ENCODE data around the gene CARF. TPM values are rescaled to one million over a fixed set of nuclear protein-coding genes. Genes with fewer than 3 reads are reported as not detected.

Gene CARF
- total RNA-seq, 1 experiment from 2014 or later = 6.5 TPM

DNA sequence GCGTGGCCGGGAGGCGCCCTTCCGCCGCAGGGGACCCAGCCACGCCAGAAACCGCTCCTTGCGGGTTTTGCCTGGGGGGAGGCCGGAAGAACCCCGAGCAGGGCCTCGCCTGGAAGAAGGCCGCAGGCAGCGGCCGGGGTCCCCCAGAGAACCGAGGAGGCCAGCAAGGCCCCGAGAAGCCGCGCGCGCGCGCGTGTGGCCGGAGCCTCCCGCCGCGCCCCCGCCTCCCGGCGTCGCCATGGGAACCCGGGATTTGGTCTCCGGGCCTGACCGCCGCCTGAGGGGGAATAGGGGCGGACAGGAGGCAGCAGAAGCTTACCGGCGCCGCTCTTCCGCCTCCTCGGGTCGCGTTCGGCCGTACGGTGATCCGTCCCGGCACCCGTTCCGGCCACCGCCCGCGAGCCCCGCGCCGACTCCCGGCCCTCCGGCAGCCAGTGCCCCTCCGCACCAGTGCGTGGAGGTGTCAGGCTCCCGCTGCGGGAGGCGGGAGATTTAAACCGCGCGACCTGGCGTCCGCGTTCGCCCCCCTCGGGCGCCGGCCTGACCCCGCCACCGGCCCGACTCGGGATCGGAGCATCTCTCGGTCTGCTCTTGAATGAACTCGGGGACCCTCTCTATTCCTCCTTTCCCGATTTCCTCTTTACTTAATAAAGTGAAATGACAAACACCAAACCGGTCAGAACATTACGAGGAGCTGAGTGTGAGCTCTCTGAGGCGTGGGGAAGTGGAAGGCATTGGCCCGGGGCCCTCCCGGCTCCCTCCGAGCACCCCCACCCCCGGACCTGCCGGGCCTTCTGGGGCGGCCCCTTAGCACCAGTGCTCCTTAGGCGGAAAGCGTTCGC is 40.6 kb upstream of the CARF start, which contains the start of gene ICA1L:
TSS of gene ICA1L (minus strand) at position 467 of the 842 bp plus-strand sequence. CDS start 42,757 bp downstream, outside the sequence.
- intact Hi-C loops (cut with micrococcal nuclease; ENCODE audit: unreplicated experiment) = loop anchor here (2.0 to 5.0 kb wide), 2 partner anchors 239 to 283 kb away; partner anchors contain the start of gene FAM117B

DNA sequence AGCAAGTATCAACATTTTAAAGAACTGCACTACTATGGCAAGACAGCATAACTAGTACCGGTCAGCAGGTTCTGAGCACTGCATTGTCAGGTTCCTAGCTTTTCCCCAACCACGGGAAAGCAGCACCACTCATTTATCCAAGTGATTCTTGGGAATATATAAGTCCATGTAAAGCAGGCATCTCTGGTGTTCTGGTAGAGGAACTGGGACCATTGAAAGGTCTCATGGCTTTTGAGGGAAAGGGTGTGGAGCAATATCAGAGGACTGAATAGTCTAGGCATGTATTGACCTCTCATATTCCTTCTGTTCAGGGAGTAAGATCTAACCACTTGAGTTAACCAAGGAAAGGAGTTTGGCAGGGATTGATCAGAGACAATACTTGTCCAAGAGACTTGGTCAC is 34.4 kb upstream of the CARF start:
- no TSS peak for BruUV-seq (replicated peaks)
- POLR2A ChIA-PET (ENCODE audit: unreplicated experiment) = no interaction called here

More for the DNA sequence above, 40.6 kb upstream of the CARF start, which contains the start of gene ICA1L:
- no peaks in the 10 kb centered on the region for H3K9me3 ChIP-seq (ENCODE audit: insufficient read depth, low read depth)
- H4K20me1 ChIP-seq (ENCODE audit: insufficient read depth) = no peaks in the 10 kb centered on the region
- no peaks in the 10 kb centered on the region for H3K4me1 ChIP-seq (replicated peaks; ENCODE audit: insufficient read depth)
- peak within 1 kb of the TSS; percentile 72 for H3K4me3 ChIP-seq
- CTCF ChIA-PET = no interaction called here
- no TSS peak for BruUV-seq (replicated peaks)
- no peak within 1 kb of the TSS for H3K27ac ChIP-seq
- no peaks in the 10 kb centered on the region for H3K27me3 ChIP-seq (ENCODE audit: insufficient read depth, low read depth)
- H3K36me3 ChIP-seq (ENCODE audit: low read depth) = no peaks in the 10 kb centered on the region
- TF ChIP-seq EZH2 (IDR thresholded peaks at IDR 0.05; ENCODE audit: low read depth) = no peak
- TF ChIP-seq, protein P1, sequence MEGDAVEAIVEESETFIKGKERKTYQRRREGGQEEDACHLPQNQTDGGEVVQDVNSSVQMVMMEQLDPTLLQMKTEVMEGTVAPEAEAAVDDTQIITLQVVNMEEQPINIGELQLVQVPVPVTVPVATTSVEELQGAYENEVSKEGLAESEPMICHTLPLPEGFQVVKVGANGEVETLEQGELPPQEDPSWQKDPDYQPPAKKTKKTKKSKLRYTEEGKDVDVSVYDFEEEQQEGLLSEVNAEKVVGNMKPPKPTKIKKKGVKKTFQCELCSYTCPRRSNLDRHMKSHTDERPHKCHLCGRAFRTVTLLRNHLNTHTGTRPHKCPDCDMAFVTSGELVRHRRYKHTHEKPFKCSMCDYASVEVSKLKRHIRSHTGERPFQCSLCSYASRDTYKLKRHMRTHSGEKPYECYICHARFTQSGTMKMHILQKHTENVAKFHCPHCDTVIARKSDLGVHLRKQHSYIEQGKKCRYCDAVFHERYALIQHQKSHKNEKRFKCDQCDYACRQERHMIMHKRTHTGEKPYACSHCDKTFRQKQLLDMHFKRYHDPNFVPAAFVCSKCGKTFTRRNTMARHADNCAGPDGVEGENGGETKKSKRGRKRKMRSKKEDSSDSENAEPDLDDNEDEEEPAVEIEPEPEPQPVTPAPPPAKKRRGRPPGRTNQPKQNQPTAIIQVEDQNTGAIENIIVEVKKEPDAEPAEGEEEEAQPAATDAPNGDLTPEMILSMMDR (conservative IDR thresholded peaks at IDR 0.05) = no peak
- peak within 1 kb of the TSS; percentile 86 for H3K4me2 ChIP-seq
- H2AFZ ChIP-seq = peak within 1 kb of the TSS; percentile 87
- peaks cover 2% of the 10 kb centered on the region; the same call in 1 of the 2 replicates for H3F3A ChIP-seq (ENCODE audit: insufficient read depth, low read depth)
- DNase-seq = peak in 1 of 2 experiments; percentile 49
- POLR2A ChIA-PET (ENCODE audit: unreplicated experiment) = interaction anchor here (0.6 kb wide), 1 partner anchor 33 kb away, joined by 12 read pairs; no protein-coding TSS in a partner anchor
- no peaks in the 10 kb centered on the region for H3K9me2 ChIP-seq (ENCODE audit: insufficient read depth)
- no peaks in the 10 kb centered on the region for H3K79me2 ChIP-seq (ENCODE audit: low read depth)

DNA sequence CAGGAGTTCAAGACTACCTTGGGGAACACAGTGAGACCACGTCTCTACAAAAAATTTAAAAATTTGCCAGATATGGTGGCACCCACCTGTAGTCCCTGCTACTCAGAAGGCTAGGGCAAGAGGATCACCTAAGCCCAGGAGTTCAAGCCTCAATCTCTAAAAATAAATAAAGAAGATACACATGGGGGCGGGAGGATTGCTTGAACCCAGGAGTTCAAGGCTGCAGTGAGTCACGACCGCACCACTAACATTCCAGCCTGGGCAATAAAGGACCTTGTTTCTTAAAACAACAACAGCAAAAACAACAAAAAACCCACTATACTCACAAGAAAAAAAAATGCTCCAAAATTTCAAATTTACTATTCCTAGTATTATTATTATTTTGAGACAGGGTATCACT is 30.5 kb upstream of the CARF start:
- no peak overlapping the region for H3K4me3 ChIP-seq
- no peaks in the 10 kb centered on the region for H3K9me3 ChIP-seq (ENCODE audit: insufficient read depth, low read depth)
- H2AFZ ChIP-seq = no peak overlapping the region
- H3K36me3 ChIP-seq (ENCODE audit: low read depth) = no peaks in the 10 kb centered on the region
- no peak overlapping the region for H3K4me2 ChIP-seq
- H3K79me2 ChIP-seq (ENCODE audit: low read depth) = no peaks in the 10 kb centered on the region
- H3K27ac ChIP-seq = no peak overlapping the region
- no peak for TF ChIP-seq EZH2 (IDR thresholded peaks at IDR 0.05; ENCODE audit: low read depth)
- TF ChIP-seq, protein P1 (conservative IDR thresholded peaks at IDR 0.05) = no peak
- intact Hi-C loops (cut with micrococcal nuclease; ENCODE audit: unreplicated experiment) = no loop called here
- CTCF ChIA-PET = no interaction called here
- H3K9me2 ChIP-seq (ENCODE audit: insufficient read depth) = no peaks in the 10 kb centered on the region
- BruUV-seq (replicated peaks) = no TSS peak
- H3F3A ChIP-seq (ENCODE audit: insufficient read depth, low read depth) = no peaks in the 10 kb centered on the region
- POLR2A ChIA-PET (ENCODE audit: unreplicated experiment) = no interaction called here
- DNase-seq = no peak
- H4K20me1 ChIP-seq (ENCODE audit: insufficient read depth) = no peaks in the 10 kb centered on the region
- H3K27me3 ChIP-seq (ENCODE audit: insufficient read depth, low read depth) = no peaks in the 10 kb centered on the region
- no peaks in the 10 kb centered on the region for H3K4me1 ChIP-seq (replicated peaks; ENCODE audit: insufficient read depth)

More for the DNA sequence above, 34.4 kb upstream of the CARF start:
- no peaks in the 10 kb centered on the region for H3K9me2 ChIP-seq (ENCODE audit: insufficient read depth)
- CTCF ChIA-PET = no interaction called here
- H2AFZ ChIP-seq = no peak overlapping the region
- no peaks in the 10 kb centered on the region for H3K4me1 ChIP-seq (replicated peaks; ENCODE audit: insufficient read depth)
- no peaks in the 10 kb centered on the region for H3K36me3 ChIP-seq (ENCODE audit: low read depth)
- TF ChIP-seq, protein P1 (conservative IDR thresholded peaks at IDR 0.05) = no peak
- TF ChIP-seq EZH2 (IDR thresholded peaks at IDR 0.05; ENCODE audit: low read depth) = no peak
- H3K27me3 ChIP-seq (ENCODE audit: insufficient read depth, low read depth) = no peaks in the 10 kb centered on the region
- no peaks in the 10 kb centered on the region for H4K20me1 ChIP-seq (ENCODE audit: insufficient read depth)
- H3K79me2 ChIP-seq (ENCODE audit: low read depth) = no peaks in the 10 kb centered on the region
- H3K9me3 ChIP-seq (ENCODE audit: insufficient read depth, low read depth) = no peaks in the 10 kb centered on the region
- DNase-seq = no peak
- no peak overlapping the region for H3K4me2 ChIP-seq
- no peaks in the 10 kb centered on the region; the same call in 1 of the 2 replicates for H3F3A ChIP-seq (ENCODE audit: insufficient read depth, low read depth)
- no peak overlapping the region for H3K4me3 ChIP-seq
- H3K27ac ChIP-seq = no peak overlapping the region
- intact Hi-C loops (cut with micrococcal nuclease; ENCODE audit: unreplicated experiment) = no loop called here

All from PC-9 (cell line).